Daoy (cell line): ENCODE data around the gene DNAAF5. TPM values are rescaled to one million over a fixed set of nuclear protein-coding genes. Genes with fewer than 3 reads are reported as not detected.

Experiments
- DNase-seq: peaks from one replicate; pipeline ENCODE4 v3.0.0-alpha.2; 2015; ENCODE audit warnings: low read depth
- total RNA-seq: library from RNA; depleted of rRNA; stranded (reverse); fragments of >200 nt; shearing (Covaris generic); gene quantifications from 2 replicates; pipeline ENCODE4 v1.2.3, GENCODE V29; 2014; rRNA removed

The DNAAF5 gene
- total RNA-seq, 1 experiment from 2014 or later, result 46.3 TPM

- DNase-seq, result no peak
These were observed 107.8 kb downstream of the DNAAF5 start for GRCh38 chr7:834277-834676.

GRCh38 chr7:835021-835420 lies 108.5 kb downstream of the DNAAF5 start:
- DNase-seq, result no peak

GRCh38 chr7:835485-836401 lies 109.2 kb downstream of the DNAAF5 start:
- no peak for DNase-seq

Other genes starting within 250 kb of the DNAAF5 start
- gene PDGFA, start 206.9 kb upstream of the DNAAF5 start, total RNA-seq, result 23.1 and 34.1 TPM in 2 replicates
- 31.8 and 32.8 TPM in 2 replicates for gene PRKAR1B, start 582 bp downstream of the DNAAF5 start, total RNA-seq
- gene SUN1, start 105.8 kb downstream of the DNAAF5 start, total RNA-seq, result 86.1 and 89.0 TPM in 2 replicates
- 50.1 and 50.2 TPM in 2 replicates for gene GET4, start 149.9 kb downstream of the DNAAF5 start, total RNA-seq
- gene ADAP1, start 228.0 kb downstream of the DNAAF5 start, total RNA-seq, result 1.3 and 5.9 TPM in 2 replicates
- 8.9 and 11.5 TPM in 2 replicates for gene COX19, start 248.8 kb downstream of the DNAAF5 start, total RNA-seq